K562 (cell line): ENCODE data around the gene PIK3CG. TPM values are rescaled to one million over a fixed set of nuclear protein-coding genes. Genes with fewer than 3 reads are reported as not detected.
A peak's percentile ranks its signal among the peaks of the same experiment; 100 is the strongest.

Experiments
- CBFA2T2 ChIP-seq: fragments of 450-650 bp; conservative IDR thresholded peaks from 2 replicates; pipeline ENCODE4 v1.6.1; 2017; ENCODE audit warnings: mild to moderate bottlenecking
- CUX1 ChIP-seq: fragments of 200-800 bp; sonication (Bioruptor generic); IDR thresholded peaks from 2 replicates; pipeline ENCODE4 v1.6.1; 2016; ENCODE audit warnings: missing genetic modification characterization, missing compliant biosample characterization
- E2F4 ChIP-seq: sonication (generic); formaldehyde crosslinking; IDR thresholded peaks from 2 replicates; pipeline ENCODE4 v1.8.0; 2022; ENCODE audit warnings: mild to moderate bottlenecking, low read depth, missing genetic modification reagents
- E2F5 ChIP-seq: sonication (generic); formaldehyde crosslinking; IDR thresholded peaks from 2 replicates; pipeline ENCODE4 v1.8.0; 2022; ENCODE audit warnings: mild to moderate bottlenecking, missing genetic modification reagents
- ILK ChIP-seq: fragments of 450-650 bp; IDR thresholded peaks from 2 replicates; pipeline ENCODE4 v1.6.1; 2016; ENCODE audit warnings: missing genetic modification characterization, low read depth, mild to moderate bottlenecking, missing compliant biosample characterization, moderate library complexity, borderline replicate concordance
- MAFK ChIP-seq: IDR thresholded peaks from 2 replicates; pipeline ENCODE4 v1.6.1; 2011; ENCODE audit warnings: low read length, improper control_type of control experiment
- SMC3 ChIP-seq: conservative IDR thresholded peaks from 2 replicates; pipeline ENCODE4 v1.6.1; 2011; ENCODE audit warnings: low read depth, low read length, improper control_type of control experiment; ENCODE audit not compliant: insufficient read depth
- TGIF2 ChIP-seq: sonication (generic); formaldehyde crosslinking; IDR thresholded peaks from 2 replicates; pipeline ENCODE4 v1.8.1; 2022; ENCODE audit warnings: mild to moderate bottlenecking, missing genetic modification reagents, moderate library complexity
- ZBTB1 ChIP-seq: sonication (generic); formaldehyde crosslinking; IDR thresholded peaks from 2 replicates; pipeline ENCODE4 v1.8.1; 2023; ENCODE audit warnings: missing genetic modification reagents, low read depth, mild to moderate bottlenecking, borderline replicate concordance
- ZBTB11 ChIP-seq, 3 experiments: fragments of 200-800 bp in 1 of 3; fragments of 250-450 bp in 1 of 3; fragments of 450-650 bp in 1 of 3; sonication (Bioruptor Pico) in 1 of 3; sonication (Bioruptor generic) in 1 of 3; formaldehyde crosslinking in 1 of 3; IDR thresholded peaks; 2 replicates each; pipeline versions ENCODE4 v1.6.1 to v1.8.0; 2016 to 2022; ENCODE audit warnings: mild to moderate bottlenecking in 2 of 3, missing genetic modification characterization in 2 of 3, missing compliant biosample characterization in 1 of 3, moderate library complexity in 1 of 3
- ZNF239 ChIP-seq: fragments of 250-450 bp; sonication (Bioruptor Pico); IDR thresholded peaks from 2 replicates; pipeline ENCODE4 v1.4.0; 2020; ENCODE audit warnings: mild to moderate bottlenecking
- ZNF398 ChIP-seq: fragments of 250-450 bp; sonication (Bioruptor Pico); IDR thresholded peaks from 2 replicates; pipeline ENCODE4 v1.8.0; 2021; ENCODE audit warnings: moderate library complexity, mild to moderate bottlenecking, inconsistent platforms
- ZNF57 ChIP-seq: fragments of 450-650 bp; formaldehyde crosslinking; IDR thresholded peaks from 2 replicates; pipeline ENCODE4 v1.4.0; 2020; ENCODE audit warnings: mild to moderate bottlenecking, moderate library complexity
- ZNF717 ChIP-seq: fragments of 250-450 bp; sonication (Bioruptor Pico); IDR thresholded peaks from 2 replicates; pipeline ENCODE4 v1.5.0; 2021
- ZNF764 ChIP-seq: fragments of 250-450 bp; sonication (Bioruptor Pico); IDR thresholded peaks from 2 replicates; pipeline ENCODE4 v1.4.0; 2020; ENCODE audit warnings: low read depth, mild to moderate bottlenecking, moderate library complexity
- polyA plus RNA-seq, 8 experiments: library from polyadenylated mRNA; depleted of rRNA in 4 of 8; stranded (reverse) in 5 of 8; unstranded in 3 of 8; fragments of >200 nt; fragmentation: Nextera tagmentation in 2 of 8; fragmentation: Illumina TruSeq in 1 of 8; extraction: Ambion mirVana in 2 of 8; extraction: Trizol in 1 of 8; gene quantifications; 2 replicates each; pipeline versions ENCODE4 v1.2.1 to v1.2.3, GENCODE V29; 2011 to 2014; ENCODE audit warnings: inconsistent platforms in 1 of 8, missing spikeins in 1 of 8
- total RNA-seq, 7 experiments: library from RNA; depleted of rRNA in 6 of 7; stranded (reverse); fragments of >200 nt in 6 of 7; fragmentation: Illumina TruSeq in 2 of 7; extraction: Trizol in 2 of 7; gene quantifications; 2 replicates each; pipeline versions ENCODE4 v1.2.1 to v1.2.3, GENCODE V29; 2011 to 2021; ENCODE audit warnings: low replicate concordance in 1 of 7

Gene PIK3CG
- total and polyA plus RNA-seq, 9 of the 15 experiments (the other 6 are each of a cell fraction or from before 2014, with no cell fraction given) = 5.3 to 42.5 (median 29.0) TPM

DNA sequence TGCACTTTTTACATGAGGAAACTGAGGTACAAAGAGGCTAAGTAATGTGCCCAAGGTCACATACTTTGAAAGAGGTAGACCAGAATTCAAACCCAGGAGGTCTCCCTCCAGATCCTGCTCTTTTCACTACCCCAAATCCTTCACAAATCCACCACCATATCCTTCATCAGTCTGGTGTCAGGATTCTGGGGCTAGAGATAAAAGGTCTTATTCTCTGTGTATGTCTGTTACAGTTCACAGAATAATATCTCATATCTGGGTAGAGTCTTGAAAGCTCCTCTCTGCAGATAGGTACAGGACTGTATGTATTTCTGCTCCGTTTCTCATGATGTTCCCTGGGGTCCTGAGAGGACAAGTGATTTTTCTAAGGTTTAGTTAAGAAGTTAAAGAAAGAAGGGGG, 4.9 kb downstream of the PIK3CG start (continued):
- TF ChIP-seq E2F4 (CRISPR knock-in tag) (no peak), ILK (tag) (0 out of 2 replicates have a peak, but pooled peaks have one; percentile 14), ZNF398 (CRISPR knock-in tag) (no peak), CBFA2T2 (no peak), TGIF2 (no peak), MAFK (no peak), CUX1 (CRISPR knock-in tag) (no peak), E2F5 (CRISPR knock-in tag) (no peak), ZNF717 (CRISPR knock-in tag) (no peak), ZBTB11 (CRISPR knock-in tag; IDR thresholded peaks at IDR 0.05) (no peak), ZNF57 (CRISPR knock-in tag) (no peak), SMC3 (no peak), ZNF239 (no peak), ZNF764 (CRISPR knock-in tag) (no peak), ZBTB1 (CRISPR knock-in tag) (no peak)
